Fibroblast of mammary gland (primary cell): ENCODE results near the gene SLC6A17.
A peak's percentile ranks its signal among the peaks of the same experiment; 100 is the strongest.

Source experiments
- DNase-seq: peaks from one replicate; pipeline ENCODE4 v3.0.0-alpha.2; 2010; ENCODE audit warnings: low read depth
- H3K4me3 ChIP-seq: 2 replicates; pipeline ENCODE4 v1.5.1; 2011; ENCODE audit warnings: low read depth, mild to moderate bottlenecking, low read length, moderate library complexity; ENCODE audit not compliant: control insufficient read depth
- TF ChIP-seq, protein P1 (sequence below): conservative IDR thresholded peaks from 2 replicates; pipeline ENCODE4 v1.5.1; 2011; ENCODE audit warnings: low read depth, low read length, inconsistent platforms; ENCODE audit not compliant: control insufficient read depth, insufficient read depth

The SLC6A17 gene

DNA sequence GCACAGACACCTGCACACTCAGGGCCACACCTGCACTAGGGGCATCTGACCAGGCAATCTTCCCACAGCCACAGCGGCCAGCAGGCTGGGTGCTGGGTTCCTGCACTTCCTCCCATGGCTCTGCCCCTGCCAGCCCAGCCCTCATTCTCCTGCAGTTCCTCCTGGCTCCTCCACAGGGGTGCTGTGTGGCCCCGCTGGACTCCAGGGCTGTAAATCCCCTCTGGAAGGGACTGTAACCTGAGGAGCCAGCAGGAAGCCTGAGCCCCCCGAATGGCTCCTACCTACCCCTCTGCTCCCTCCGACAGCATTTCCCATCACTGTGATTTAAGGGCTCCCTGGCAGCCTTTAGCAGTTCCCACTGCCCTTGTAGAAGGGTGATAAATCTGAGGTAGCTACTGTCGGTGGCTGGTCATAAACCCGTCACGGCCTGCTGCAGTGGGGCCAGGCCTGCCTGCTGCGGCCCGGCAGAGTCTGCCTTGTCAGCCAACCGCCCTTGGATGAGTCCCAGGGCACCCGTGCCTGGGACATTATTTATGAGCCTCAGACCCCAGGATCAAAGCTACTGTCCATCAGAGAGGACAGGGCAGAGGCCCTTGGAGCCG lies 29.2 kb upstream of the SLC6A17 start:
- TF ChIP-seq, protein P1, sequence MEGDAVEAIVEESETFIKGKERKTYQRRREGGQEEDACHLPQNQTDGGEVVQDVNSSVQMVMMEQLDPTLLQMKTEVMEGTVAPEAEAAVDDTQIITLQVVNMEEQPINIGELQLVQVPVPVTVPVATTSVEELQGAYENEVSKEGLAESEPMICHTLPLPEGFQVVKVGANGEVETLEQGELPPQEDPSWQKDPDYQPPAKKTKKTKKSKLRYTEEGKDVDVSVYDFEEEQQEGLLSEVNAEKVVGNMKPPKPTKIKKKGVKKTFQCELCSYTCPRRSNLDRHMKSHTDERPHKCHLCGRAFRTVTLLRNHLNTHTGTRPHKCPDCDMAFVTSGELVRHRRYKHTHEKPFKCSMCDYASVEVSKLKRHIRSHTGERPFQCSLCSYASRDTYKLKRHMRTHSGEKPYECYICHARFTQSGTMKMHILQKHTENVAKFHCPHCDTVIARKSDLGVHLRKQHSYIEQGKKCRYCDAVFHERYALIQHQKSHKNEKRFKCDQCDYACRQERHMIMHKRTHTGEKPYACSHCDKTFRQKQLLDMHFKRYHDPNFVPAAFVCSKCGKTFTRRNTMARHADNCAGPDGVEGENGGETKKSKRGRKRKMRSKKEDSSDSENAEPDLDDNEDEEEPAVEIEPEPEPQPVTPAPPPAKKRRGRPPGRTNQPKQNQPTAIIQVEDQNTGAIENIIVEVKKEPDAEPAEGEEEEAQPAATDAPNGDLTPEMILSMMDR: no peak
- H3K4me3 ChIP-seq: no peak overlapping the region
- no peak for DNase-seq

- TF ChIP-seq, protein P1: no peak
- DNase-seq: peak; percentile 7
- H3K4me3 ChIP-seq: no peak overlapping the region
Measured at GRCh38 chr1:110123224-110123623, 27.1 kb upstream of the SLC6A17 start.

GRCh38 chr1:110125810-110126209 lies 24.5 kb upstream of the SLC6A17 start:
- TF ChIP-seq, protein P1: no peak
- H3K4me3 ChIP-seq: no peak overlapping the region
- no peak for DNase-seq

DNA sequence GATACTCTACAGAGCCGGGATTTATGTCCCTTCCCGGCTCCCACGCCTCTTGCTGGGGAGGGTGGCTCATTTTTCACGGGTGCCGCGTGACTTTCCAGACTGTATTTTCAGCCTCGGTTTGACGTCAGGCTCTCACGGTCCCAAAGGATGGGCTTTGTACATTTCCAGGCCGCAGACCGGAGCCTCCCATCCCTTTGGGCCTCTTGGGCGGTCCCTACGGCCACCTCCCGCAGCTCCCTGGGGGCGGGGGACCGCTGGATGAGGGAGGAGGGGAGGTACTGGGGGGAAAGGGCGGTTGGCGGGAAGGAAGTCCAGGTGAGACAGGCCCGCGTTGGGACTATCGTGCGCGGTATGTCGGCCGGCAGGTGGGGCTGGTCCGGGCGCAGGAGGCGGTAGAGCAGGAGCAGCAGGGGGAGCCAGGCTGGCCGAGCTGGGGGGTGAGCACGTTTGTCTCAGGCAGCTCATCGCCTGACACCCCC lies 20.1 kb upstream of the SLC6A17 start:
- TF ChIP-seq, protein P1: no peak
- peak; percentile 25 for DNase-seq
- H3K4me3 ChIP-seq: no peak overlapping the region

GRCh38 chr1:110130989-110131388 lies 19.3 kb upstream of the SLC6A17 start:
- TF ChIP-seq, protein P1: no peak
- no peak overlapping the region for H3K4me3 ChIP-seq
- DNase-seq: no peak

GRCh38 chr1:110132682-110133081 lies 17.6 kb upstream of the SLC6A17 start:
- no peak for DNase-seq
- H3K4me3 ChIP-seq: no peak overlapping the region
- TF ChIP-seq, protein P1: no peak

GRCh38 chr1:110133436-110133835 lies 16.9 kb upstream of the SLC6A17 start:
- TF ChIP-seq, protein P1: no peak
- H3K4me3 ChIP-seq: no peak overlapping the region
- peak; percentile 41 for DNase-seq
